OCI-LY7 (cell line): ENCODE data around the gene ZFP36. TPM values are rescaled to one million over a fixed set of nuclear protein-coding genes. Genes with fewer than 3 reads are reported as not detected.

ENCODE experiments used
- BruUV-seq: library from RNA; stranded (reverse); fragments of 400-500 nt; replicated peaks from 2 replicates; lab custom pipeline; 2021; lab: Mats Ljungman, UMichigan
- CTCF ChIA-PET: fragments of 300-600 bp; sonication (Branson Sonifier 250); formaldehyde crosslinking; loops from one replicate; lab custom pipeline; 2022; ENCODE audit warnings: antibody characterized with exemption; ENCODE audit not compliant: unreplicated experiment; lab: Charles Lee
- POLR2A ChIA-PET: fragments of 300-600 bp; sonication (Branson Sonifier 250); formaldehyde crosslinking; loops from one replicate; lab custom pipeline; 2022; ENCODE audit warnings: antibody characterized with exemption; lab: Charles Lee
- DNase-seq: peaks from one replicate; pipeline ENCODE4 v3.0.0-alpha.2; 2015; ENCODE audit warnings: low spot score
- H2AFZ ChIP-seq: fragments of 200-600 bp; sonication (generic), shearing (Covaris generic); 2 replicates; pipeline ENCODE4 v1.6.1; 2014; ENCODE audit warnings: mild to moderate bottlenecking, antibody characterized with exemption, low read length, moderate library complexity
- H3K27ac ChIP-seq: fragments of 200-600 bp; sonication (generic); 2 replicates; pipeline ENCODE4 v1.5.1; 2014; ENCODE audit warnings: mixed run types, low read depth, mild to moderate bottlenecking, moderate library complexity, low read length, inconsistent platforms; ENCODE audit not compliant: poor library complexity, severe bottlenecking
- H3K36me3 ChIP-seq: fragments of 200-600 bp; sonication (generic); 2 replicates; pipeline ENCODE4 v1.6.1; 2014; ENCODE audit warnings: mild to moderate bottlenecking, antibody characterized with exemption, low read length, moderate library complexity, mixed read lengths; ENCODE audit not compliant: insufficient read depth
- H3K4me1 ChIP-seq: fragments of 200-600 bp; sonication (generic); 2 replicates; pipeline ENCODE4 v1.5.1; 2014; ENCODE audit warnings: mild to moderate bottlenecking, low read length; ENCODE audit not compliant: insufficient read depth, poor library complexity, severe bottlenecking
- H3K4me2 ChIP-seq: fragments of 200-600 bp; sonication (generic); 2 replicates; pipeline ENCODE4 v1.6.1; 2014; ENCODE audit warnings: mild to moderate bottlenecking, low read length
- H3K4me3 ChIP-seq: fragments of 200-600 bp; sonication (generic); 2 replicates; pipeline ENCODE4 v1.5.1; 2014; ENCODE audit warnings: mild to moderate bottlenecking, low read depth, low read length; ENCODE audit not compliant: poor library complexity, severe bottlenecking
- H3K79me2 ChIP-seq: fragments of 200-600 bp; sonication (generic); 2 replicates; pipeline ENCODE4 v1.6.1; 2016; ENCODE audit warnings: low read depth, mild to moderate bottlenecking, low read length, moderate library complexity, mixed read lengths; ENCODE audit not compliant: insufficient read depth
- H3K9me2 ChIP-seq: fragments of 200-600 bp; sonication (generic); 2 replicates; pipeline ENCODE4 v1.6.1; 2016; ENCODE audit warnings: mild to moderate bottlenecking, low read length, mixed read lengths; ENCODE audit not compliant: insufficient read depth
- H3K9me3 ChIP-seq: fragments of 200-600 bp; sonication (generic); 2 replicates; pipeline ENCODE4 v1.6.1; 2014; ENCODE audit warnings: mild to moderate bottlenecking, mixed run types, low read length, mixed read lengths
- H4K20me1 ChIP-seq: fragments of 200-600 bp; sonication (generic); 2 replicates; pipeline ENCODE4 v1.6.1; 2014; ENCODE audit warnings: mild to moderate bottlenecking, antibody characterized with exemption, low read length, moderate library complexity, mixed read lengths; ENCODE audit not compliant: insufficient read depth
- CTCF ChIP-seq: fragments of 200-600 bp; sonication (generic); conservative IDR thresholded peaks from 2 replicates; pipeline ENCODE4 v1.5.1; 2014; ENCODE audit warnings: mild to moderate bottlenecking, antibody characterized with exemption, low read length, moderate library complexity, mixed read lengths
- EZH2phosphoT487 ChIP-seq: fragments of 200-600 bp; sonication (generic); IDR thresholded peaks from 2 replicates; pipeline ENCODE4 v1.6.1; 2018; ENCODE audit warnings: low read depth, borderline replicate concordance, mild to moderate bottlenecking, mixed run types, antibody characterized with exemption, low read length, moderate library complexity, mixed read lengths
- intact Hi-C: fragments of 100-400 bp; cut with micrococcal nuclease; formaldehyde crosslinking; loops from one replicate; pipeline ENCODE4 v1.10.0; 2022; ENCODE audit not compliant: unreplicated experiment
- total RNA-seq, 2 experiments: library from RNA; depleted of rRNA in 1 of 2; stranded (reverse); fragments of >200 nt in 1 of 2; shearing (Covaris generic) in 1 of 2; gene quantifications; 2 replicates each; pipeline ENCODE4 v1.2.3, GENCODE V29; 2014 to 2022

The ZFP36 gene
- total RNA-seq, 2 experiments from 2014 or later, result 21.8 to 55.9 TPM

- Histone ChIP-seq H3K4me3 (peak overlapping the region; percentile 89), H3K9me3 (no peaks in the 10 kb centered on the region), H3K27ac (peak overlapping the region; percentile 70), H3K79me2 (peaks cover 20% of the 10 kb centered on the region; the same call in 1 of the 2 replicates), H3K4me2 (peak overlapping the region; percentile 83), H2AFZ (no peak overlapping the region), H4K20me1 (no peaks in the 10 kb centered on the region), H3K36me3 (peaks cover 24% of the 10 kb centered on the region), H3K4me1 (peaks cover 33% of the 10 kb centered on the region), H3K9me2 (no peaks in the 10 kb centered on the region)
- BruUV-seq, result no TSS peak
- intact Hi-C loops, result no loop called here
- DNase-seq, result no peak
- ChIA-PET POLR2A (interaction anchor here (0.8 to 1.0 kb wide), 2 partner anchors 16 to 119 kb away, joined by 3 to 4 read pairs; no protein-coding TSS in a partner anchor), CTCF (no interaction called here)
- no peak for TF ChIP-seq EZH2phosphoT487
- TF ChIP-seq CTCF, result peak; percentile 57
These were observed 7.4 kb downstream of the ZFP36 start for GRCh38 chr19:39413911-39414608.

- H3K9me2 ChIP-seq, result no peaks in the 10 kb centered on the region
- H3K4me2 ChIP-seq, result peak overlapping the region; percentile 83
- H3K9me3 ChIP-seq, result no peaks in the 10 kb centered on the region
- H3K4me3 ChIP-seq, result no peak overlapping the region
- H3K4me1 ChIP-seq, result peaks cover 26% of the 10 kb centered on the region
- no peak overlapping the region for H2AFZ ChIP-seq
- intact Hi-C loops, result no loop called here
- no peaks in the 10 kb centered on the region for H4K20me1 ChIP-seq
- no peak overlapping the region for H3K27ac ChIP-seq
- POLR2A ChIA-PET, result interaction anchor here (0.6 kb wide), 1 partner anchor 77 kb away, joined by 3 read pairs; no protein-coding TSS in a partner anchor
- peaks cover 27% of the 10 kb centered on the region for H3K36me3 ChIP-seq
- CTCF ChIA-PET, result no interaction called here
- TF ChIP-seq EZH2phosphoT487, result no peak
- 0 out of 2 replicates have a peak, but pooled peaks have one; percentile 22 for TF ChIP-seq CTCF
- no peak for DNase-seq
- no TSS peak for BruUV-seq
- peaks cover 16% of the 10 kb centered on the region; the same call in 1 of the 2 replicates for H3K79me2 ChIP-seq
These were observed 8.7 kb downstream of the ZFP36 start for GRCh38 chr19:39415111-39416046.
